Measurements from ENCODE around the gene CBFB. TPM values are rescaled to one million over a fixed set of nuclear protein-coding genes. Genes with fewer than 3 reads are reported as not detected.

The CBFB gene
- total and polyA plus RNA-seq, 11 donors = 11.3 to 53.6 (median 28.1) TPM

DNA sequence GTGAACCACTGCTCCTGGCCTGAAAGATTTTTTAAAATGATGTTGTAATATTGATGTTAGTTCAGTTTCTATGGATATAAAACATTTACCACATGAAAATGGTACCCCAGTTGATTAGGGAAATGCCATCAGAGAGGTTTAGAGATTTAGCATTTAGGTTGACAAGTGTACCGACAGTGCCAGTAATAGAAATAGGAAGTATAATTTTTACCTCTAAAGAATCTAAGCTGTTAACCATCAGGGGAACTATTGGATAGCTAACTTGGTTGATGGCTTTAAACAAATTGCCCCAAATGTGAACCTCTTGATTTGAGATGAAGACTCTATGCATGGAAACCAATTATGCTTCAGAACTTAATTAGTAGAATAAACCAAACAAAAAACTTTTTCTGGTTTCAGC, 6.4 kb downstream of the CBFB start:
- intact Hi-C loops (cut with DNase I) = loop anchor here in 2 of 10 donors (10.0 kb wide), 2 partner anchors 59 to 79 kb away; no protein-coding TSS in a partner anchor

DNA sequence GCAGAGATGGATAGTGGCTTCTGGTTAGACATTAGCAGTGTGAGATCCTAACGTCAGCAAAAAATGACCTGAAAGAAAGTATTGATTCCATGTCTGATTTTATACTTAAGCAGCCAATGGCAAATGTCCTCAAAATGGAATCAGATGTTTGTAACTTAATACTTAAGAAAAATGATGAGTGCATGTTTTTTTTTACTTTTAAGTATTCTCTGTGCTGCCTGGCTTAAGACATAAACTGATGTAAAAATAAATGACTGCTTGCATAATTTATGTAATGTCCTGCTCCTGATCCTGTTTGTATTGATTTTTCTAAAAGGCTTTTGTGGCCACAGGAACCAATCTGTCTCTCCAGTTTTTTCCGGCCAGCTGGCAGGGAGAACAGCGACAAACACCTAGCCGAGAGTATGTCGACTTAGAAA, 7.4 kb downstream of the CBFB start:
- Histone ChIP-seq H3K4me1 (peaks cover 0 to 76% (median 26%) of the 10 kb centered on the region in 12 donors), H3K27me3 (no peaks in the 10 kb centered on the region), H3K4me3 (no peak overlapping the region), H3K36me3 (peaks cover 0 to 49% (median 33%) of the 10 kb centered on the region in 9 donors), H3K9me3 (no peaks in the 10 kb centered on the region), H3K27ac (no peak overlapping the region)
- ATAC-seq = no peak
- DNase-seq = no peak
- intact Hi-C loops (cut with DNase I) = loop anchor here in 2 of 10 donors (10.0 kb wide), 2 partner anchors 58 to 78 kb away; no protein-coding TSS in a partner anchor
- WGBS, 4 donors = 86 to 94% (median 87%) methylated on average over 5 of the region's 5 CpGs
- TF ChIP-seq POLR2A (IDR thresholded peaks at IDR 0.05) = no peak
- TF ChIP-seq, protein P1, sequence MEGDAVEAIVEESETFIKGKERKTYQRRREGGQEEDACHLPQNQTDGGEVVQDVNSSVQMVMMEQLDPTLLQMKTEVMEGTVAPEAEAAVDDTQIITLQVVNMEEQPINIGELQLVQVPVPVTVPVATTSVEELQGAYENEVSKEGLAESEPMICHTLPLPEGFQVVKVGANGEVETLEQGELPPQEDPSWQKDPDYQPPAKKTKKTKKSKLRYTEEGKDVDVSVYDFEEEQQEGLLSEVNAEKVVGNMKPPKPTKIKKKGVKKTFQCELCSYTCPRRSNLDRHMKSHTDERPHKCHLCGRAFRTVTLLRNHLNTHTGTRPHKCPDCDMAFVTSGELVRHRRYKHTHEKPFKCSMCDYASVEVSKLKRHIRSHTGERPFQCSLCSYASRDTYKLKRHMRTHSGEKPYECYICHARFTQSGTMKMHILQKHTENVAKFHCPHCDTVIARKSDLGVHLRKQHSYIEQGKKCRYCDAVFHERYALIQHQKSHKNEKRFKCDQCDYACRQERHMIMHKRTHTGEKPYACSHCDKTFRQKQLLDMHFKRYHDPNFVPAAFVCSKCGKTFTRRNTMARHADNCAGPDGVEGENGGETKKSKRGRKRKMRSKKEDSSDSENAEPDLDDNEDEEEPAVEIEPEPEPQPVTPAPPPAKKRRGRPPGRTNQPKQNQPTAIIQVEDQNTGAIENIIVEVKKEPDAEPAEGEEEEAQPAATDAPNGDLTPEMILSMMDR (IDR thresholded peaks at IDR 0.05) = no peak

More for the DNA sequence above, 6.4 kb downstream of the CBFB start:
- peaks cover 4 to 77% (median 34%) of the 10 kb centered on the region in 12 donors for H3K4me1 ChIP-seq
- H3K36me3 ChIP-seq = peaks cover 0 to 47% (median 33%) of the 10 kb centered on the region in 9 donors
- TF ChIP-seq, protein P1 (IDR thresholded peaks at IDR 0.05) = no peak
- no peak for TF ChIP-seq POLR2A (IDR thresholded peaks at IDR 0.05)
- no peaks in the 10 kb centered on the region for H3K27me3 ChIP-seq
- ATAC-seq = no peak
- H3K9me3 ChIP-seq = no peaks in the 10 kb centered on the region
- no peak overlapping the region for H3K27ac ChIP-seq
- no peak for DNase-seq
- 83 to 86% (median 84%) methylated on average over 1 of the region's 1 CpG for WGBS, 4 donors
- H3K4me3 ChIP-seq = no peak overlapping the region

DNA sequence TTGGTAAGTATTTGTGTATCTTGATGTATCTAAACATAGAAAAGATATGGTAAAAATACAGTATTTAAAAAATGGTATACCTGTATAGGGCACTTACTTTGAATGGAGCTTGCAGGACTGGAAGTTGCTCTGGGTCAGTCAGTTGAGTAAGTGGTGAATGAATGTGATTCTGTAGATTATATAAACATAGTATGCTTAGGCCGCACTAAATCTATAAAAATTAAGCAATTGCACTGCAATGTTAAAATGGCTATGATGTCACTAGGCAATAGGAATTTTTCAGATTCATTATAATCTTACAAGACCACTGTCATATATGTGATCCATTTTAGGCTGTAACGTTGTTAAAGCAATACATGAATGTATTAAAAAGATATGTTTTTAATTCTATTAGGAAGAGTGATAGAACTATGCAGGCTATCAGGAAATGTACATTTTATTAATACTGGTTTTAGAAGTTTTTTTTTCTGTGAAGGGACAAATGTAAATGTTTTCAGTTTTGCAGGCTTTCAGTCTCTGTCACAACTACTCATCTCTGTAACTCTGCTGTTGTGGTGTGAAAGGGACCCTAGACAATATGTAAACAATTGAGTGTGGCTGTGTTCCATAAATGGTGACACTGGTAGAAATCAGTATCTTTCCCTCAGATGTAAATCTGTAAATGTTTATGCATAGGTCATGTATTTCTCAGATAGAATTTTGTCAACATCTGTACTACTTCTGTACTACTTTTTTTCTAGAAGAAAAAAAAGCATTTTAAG, 10.5 kb downstream of the CBFB start:
- 90 to 94% (median 93%) methylated on average over 2 of the region's 2 CpGs for WGBS, 4 donors
- H3K4me3 ChIP-seq = no peak overlapping the region
- H3K27me3 ChIP-seq = no peaks in the 10 kb centered on the region
- ATAC-seq (no peak), DNase-seq (no peak)
- peaks cover 0 to 49% (median 12%) of the 10 kb centered on the region in 12 donors for H3K4me1 ChIP-seq
- intact Hi-C loops (cut with DNase I) = loop anchor here in 2 of 10 donors (10.0 kb wide), 2 partner anchors 55 to 75 kb away; no protein-coding TSS in a partner anchor
- TF ChIP-seq POLR2A (IDR thresholded peaks at IDR 0.05) = no peak
- TF ChIP-seq, protein P1 (IDR thresholded peaks at IDR 0.05) = no peak
- H3K27ac ChIP-seq = no peak overlapping the region
- peaks cover 0 to 59% (median 33%) of the 10 kb centered on the region in 9 donors for H3K36me3 ChIP-seq
- H3K9me3 ChIP-seq = no peaks in the 10 kb centered on the region

DNA sequence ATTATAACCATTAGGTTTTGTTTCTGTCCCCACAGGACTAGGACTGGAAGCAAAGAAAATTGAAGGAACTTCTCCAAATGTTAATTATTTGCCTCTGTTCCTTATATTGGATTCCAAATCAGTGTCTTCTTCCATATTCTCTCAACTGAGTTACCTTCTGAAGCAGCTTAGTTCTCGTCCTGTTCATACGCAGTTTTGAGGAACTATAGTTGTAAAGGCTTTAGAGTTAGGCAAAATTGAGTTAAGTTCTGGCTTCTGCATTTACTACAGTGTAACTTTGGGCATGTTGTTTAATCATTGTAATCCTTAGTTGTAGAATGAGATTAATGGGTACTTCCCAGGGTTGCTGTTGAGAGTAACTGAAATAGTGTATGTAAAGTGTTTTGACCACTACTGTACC, 11.2 kb downstream of the CBFB start:
- Histone ChIP-seq H3K4me3 (no peak overlapping the region), H3K4me1 (peaks cover 0 to 42% (median 5%) of the 10 kb centered on the region in 12 donors), H3K27ac (no peak overlapping the region), H3K27me3 (no peaks in the 10 kb centered on the region), H3K9me3 (no peaks in the 10 kb centered on the region), H3K36me3 (peaks cover 0 to 66% (median 33%) of the 10 kb centered on the region in 9 donors)
- WGBS, 4 donors = 79 to 88% (median 84%) methylated on average over 2 of the region's 2 CpGs
- TF ChIP-seq, protein P1 (IDR thresholded peaks at IDR 0.05) = no peak
- no peak for TF ChIP-seq POLR2A (IDR thresholded peaks at IDR 0.05)
- intact Hi-C loops (cut with DNase I) = no loop called here
- no peak for ATAC-seq
- no peak for DNase-seq
